AG20443 (cell line): Measurements from ENCODE around the gene PXDC1.
A peak's percentile ranks its signal among the peaks of the same experiment; 100 is the strongest.

Experiments used
- DNase-seq: peaks from one replicate; pipeline ENCODE4 v3.0.0; 2012; ENCODE audit warnings: low spot score, mixed read lengths

Gene PXDC1, protein sequence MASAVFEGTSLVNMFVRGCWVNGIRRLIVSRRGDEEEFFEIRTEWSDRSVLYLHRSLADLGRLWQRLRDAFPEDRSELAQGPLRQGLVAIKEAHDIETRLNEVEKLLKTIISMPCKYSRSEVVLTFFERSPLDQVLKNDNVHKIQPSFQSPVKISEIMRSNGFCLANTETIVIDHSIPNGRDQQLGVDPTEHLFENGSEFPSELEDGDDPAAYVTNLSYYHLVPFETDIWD

DNA sequence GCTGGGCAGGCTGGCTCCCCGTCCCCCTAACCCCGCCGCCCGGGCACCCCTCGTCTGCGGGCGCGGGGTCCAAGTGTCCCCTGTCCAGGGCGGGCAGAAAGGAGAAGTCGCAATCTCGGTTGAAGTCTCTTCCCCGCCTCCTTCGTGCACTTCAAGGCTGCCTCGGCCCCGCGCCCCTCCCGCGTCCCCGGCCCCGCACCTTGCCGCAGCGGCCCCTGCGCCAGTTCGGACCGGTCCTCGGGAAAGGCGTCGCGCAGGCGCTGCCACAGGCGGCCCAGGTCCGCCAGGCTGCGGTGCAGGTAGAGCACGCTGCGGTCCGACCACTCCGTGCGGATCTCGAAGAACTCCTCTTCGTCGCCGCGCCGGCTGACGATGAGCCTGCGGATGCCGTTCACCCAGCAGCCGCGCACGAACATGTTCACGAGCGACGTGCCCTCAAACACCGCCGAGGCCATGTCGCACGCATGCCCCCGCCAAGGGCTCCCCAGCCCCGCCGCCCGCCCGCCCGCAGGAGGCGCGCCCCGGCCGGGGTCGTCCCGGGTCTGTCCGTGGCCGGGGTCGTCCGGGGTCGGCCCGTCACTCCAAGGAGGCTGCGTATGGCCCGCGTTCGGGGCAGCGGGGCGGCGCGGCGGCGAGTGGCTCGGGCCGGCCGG, at the start of gene PXDC1:
PXDC1 (minus strand) TSS at position 637 of the 653 bp plus-strand sequence; CDS start at position 455, 182 bp downstream.
- DNase-seq = no peak

DNA sequence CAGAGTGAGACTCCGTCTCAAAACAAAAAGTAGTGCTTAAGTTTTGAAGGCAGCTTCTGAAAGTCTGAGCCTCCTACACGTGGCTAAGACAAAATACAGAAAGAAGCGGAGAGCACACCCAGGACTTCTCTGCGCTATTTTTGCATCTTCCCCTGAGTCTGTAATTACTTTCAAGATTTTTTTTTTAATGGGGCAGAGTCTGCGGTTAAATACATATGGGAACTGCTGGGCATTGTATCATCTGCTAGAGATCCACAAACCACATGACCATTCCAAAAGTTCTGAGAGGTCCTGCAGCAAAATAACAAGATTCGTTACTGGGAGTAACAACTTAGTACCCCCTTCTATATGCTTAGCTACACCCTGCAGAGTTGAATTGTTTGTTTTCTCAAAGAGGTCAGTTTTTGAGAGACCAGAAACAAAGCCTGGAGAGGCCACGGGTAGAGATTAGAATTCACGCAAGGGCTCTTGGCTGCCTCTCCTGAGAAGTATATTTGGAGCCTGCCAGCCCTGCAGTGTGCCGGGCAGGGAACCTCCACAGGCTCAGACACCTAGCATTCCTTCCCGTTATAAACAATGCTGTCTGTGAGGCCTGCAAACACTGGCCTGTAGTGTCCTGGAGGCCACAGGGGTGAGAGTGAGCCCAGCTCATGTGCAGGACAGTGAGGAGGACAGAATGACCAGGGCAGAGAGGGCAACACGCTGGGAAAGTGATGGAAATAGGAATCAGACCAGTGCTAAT, 49.5 kb upstream of the PXDC1 start:
- DNase-seq = no peak

DNA sequence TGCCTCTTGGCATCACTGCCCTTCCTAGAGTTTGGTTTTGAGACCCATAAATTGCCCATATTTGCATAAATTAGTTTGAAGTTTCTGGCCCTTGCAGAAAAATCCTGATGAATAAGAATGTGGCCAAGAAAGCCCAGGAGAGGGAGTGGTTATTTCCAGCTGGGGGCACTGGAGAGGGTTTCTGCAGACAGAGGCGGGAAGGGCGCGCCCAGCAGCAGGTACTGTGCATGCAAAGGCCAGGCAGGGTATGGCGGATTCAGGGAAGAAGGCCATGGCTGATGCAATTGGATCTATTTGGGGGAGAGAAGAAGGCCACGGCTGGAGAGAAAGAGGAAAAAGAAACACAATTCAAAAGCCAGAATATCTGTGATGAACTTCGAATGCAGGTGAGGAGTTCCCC, 48.2 kb upstream of the PXDC1 start:
- no peak for DNase-seq

DNA sequence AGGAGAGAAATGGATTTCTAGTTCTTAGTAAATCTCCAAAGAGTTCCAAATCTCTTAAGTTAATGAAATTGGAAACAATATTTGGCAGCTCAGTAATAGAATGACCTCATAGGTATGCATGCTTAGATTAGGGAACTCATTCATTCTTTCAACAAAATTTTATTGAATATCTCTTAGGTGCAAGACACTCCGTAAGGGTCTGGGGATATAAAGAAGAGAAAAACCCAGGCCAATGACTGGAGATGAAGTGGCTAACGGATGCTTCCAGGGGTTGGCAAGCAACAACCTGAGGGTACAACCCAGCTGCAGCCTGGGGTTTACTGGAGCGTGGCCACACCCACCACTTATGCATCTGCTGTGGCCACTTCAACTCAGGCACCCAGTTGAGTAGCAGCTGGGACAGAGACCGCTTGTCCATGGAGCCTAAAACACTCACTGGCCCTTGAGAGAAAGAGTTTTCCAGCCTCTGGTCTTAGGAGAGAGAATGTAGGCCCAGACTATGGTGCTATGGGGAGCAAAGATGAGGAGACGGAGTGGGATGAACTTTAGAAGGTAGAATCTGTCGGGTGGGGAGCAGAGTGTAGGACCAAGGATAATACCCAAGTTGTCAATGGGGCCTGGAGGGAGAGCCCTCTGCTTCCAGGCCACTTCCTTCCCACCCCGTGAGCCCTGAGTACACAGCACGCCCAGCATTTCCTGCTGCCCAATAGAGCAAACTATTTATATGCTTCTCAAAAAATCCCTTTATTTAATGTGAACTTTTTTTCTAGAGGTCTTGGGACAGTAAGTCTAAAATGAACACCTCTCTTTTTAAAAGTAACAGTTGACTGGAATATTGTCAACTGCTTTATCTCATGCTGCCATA, 46.8 kb upstream of the PXDC1 start:
- no peak for DNase-seq

DNA sequence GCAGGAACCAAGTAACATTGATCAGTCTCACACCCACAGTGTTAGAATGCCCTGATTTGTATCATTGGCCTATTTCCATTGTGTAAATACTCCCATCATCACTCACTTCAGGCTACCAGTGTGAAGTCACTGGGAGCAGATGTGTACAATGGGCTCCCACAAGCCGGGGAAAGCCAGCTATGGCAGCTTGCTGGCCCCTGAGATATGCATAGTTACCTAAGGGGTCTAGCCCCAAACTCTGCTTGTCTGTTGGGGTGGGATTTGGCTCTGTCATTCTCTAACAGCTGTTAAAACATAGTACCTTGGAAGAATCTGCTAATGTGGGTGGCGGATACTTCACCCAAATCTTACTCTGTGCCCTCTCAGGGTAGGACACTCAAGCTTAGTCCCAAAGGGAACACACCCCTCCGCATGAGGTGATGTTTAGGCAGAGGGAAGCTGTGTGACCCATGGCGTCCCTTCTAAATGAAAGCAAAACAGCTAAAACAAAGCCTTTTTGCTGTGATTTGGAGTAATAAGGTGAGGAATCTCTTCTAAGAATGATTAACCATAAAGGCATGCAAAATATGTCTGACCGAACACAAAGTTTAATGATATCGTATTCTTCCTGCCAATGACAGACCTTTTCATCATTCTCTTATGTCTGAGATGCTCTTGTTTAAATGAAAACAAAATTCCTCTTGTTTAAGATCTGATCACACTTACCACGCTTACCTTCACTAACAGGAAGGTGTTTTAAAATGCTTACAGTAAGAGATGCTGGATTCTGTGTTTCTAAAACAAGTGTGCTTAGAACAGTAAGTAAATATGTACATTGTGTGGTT, 45.9 kb upstream of the PXDC1 start:
- peak; percentile 74 for DNase-seq

DNA sequence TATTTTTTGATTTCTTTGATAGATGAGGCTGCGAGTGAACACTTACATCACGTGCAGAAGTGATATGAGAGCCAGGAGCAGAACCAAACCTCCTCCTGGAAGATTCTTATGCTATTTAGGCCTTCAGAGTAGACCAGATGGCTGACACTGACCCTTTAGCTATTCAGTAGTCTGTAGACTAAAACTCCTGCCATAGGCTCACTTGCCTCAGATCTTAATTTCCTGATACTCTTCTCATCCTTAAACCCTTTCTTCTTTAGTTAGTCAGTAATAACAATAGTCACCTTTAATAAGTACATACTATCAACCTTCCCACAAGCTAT, 45.2 kb upstream of the PXDC1 start:
- DNase-seq = no peak

DNA sequence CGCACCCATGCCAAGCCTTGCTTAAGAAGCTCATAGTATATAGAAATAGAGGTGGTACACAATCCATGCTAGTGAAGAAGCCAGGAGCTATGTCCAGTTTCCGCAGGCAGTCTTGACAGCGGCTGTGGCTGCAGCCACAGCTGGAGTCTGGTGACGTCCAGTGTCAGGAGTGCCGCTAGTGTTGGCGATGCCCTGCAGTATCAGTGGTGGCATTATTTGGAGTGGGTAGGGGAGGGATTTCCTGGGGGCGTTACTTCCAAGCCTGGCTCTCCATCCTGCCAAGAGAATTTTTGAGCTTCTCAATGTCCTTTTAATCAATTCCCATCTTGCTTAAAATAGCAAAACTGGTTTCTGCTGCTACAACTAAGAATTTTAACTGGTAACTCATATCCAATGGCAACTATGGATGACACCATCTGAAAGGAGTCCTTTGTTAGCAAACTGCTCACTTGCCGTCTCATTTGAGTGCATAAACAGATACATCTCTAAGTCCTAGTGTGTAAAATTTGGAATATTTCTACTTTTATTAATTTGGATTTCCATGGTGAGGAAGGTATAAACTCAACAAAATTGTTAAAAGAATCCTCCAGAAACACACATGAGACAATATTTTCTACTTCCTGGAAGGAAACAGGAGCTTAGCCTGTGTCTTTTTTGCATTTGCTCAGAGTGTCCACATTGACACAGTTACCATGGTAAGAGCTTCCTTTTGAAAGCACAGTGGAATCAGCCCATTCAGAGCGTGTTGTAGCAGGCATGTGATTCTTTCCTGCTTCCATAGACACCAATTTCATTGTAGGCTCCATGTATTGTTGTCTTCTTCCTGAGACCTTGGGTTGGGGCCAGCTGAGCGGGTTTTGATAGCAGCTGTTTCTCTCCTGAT, 44.6 kb upstream of the PXDC1 start:
- no peak for DNase-seq

DNA sequence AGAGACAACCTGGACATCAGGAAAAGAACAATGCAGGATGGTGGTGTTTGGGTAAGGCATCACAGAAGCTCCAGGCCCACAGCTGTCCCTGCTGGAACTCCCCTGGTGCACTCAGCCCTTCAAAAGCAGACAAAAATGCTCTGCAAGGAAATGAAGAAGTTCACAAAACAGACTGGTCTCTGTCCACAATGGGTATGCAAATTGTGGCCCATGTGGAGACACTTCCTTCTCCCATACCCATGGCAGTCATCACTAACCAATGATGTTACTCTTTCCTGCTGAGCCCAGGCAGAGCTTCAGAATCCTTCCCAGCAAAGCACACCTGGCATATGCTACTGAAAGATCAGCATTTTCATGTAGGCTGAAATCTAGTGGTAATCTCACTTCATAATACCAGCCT, 42.6 kb upstream of the PXDC1 start:
- no peak for DNase-seq

DNA sequence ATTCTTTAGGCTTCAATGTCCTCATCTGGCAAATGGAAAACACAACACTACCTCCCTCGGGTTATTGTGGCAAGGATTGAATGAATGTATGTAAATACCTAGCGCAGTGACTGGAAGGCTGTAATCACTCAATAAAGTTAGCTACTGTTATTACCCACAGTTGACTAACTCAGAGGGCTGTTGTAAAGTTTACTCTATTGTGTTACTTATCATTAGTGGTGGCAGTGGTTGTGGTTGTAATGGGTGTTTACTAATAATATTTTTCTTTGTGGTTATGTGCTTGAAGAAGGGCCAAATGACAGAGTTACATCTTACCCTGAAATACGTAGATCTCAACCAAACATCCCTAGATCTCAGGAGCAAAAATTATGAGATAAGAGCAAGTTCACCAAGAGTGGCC, 42.0 kb upstream of the PXDC1 start:
- DNase-seq = no peak

DNA sequence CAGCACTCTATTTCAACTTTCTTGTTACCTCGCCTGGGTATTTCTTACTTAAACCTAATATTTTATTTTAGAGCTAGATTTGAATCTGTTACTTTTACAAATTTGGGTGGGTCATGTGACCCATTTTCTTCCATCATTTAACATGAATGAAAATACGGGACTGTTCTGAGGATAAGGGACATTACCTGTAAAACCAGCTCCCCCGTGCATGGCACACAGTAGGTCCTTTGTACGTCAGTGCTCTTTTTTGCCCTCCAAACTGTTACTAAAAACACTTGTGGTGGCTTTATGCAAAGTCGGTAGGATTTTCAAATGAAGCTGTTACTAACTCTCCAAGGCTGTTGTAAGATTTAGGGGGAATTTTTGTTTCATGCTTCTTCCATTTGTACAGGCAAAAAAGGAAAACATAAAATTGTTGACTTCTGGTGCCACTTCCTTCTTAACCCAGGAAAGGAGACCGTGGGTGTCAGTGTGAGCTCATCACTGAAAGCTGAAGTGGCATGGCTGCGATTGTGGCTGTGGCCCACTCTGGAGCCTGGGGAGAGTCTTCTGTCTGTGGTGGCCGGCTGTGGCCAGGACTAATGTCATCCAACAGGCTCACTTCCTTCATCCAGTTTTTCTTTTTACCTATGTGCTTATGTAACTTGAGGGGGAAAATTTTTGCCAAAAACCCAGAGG, 40.2 kb upstream of the PXDC1 start:
- DNase-seq = no peak

DNA sequence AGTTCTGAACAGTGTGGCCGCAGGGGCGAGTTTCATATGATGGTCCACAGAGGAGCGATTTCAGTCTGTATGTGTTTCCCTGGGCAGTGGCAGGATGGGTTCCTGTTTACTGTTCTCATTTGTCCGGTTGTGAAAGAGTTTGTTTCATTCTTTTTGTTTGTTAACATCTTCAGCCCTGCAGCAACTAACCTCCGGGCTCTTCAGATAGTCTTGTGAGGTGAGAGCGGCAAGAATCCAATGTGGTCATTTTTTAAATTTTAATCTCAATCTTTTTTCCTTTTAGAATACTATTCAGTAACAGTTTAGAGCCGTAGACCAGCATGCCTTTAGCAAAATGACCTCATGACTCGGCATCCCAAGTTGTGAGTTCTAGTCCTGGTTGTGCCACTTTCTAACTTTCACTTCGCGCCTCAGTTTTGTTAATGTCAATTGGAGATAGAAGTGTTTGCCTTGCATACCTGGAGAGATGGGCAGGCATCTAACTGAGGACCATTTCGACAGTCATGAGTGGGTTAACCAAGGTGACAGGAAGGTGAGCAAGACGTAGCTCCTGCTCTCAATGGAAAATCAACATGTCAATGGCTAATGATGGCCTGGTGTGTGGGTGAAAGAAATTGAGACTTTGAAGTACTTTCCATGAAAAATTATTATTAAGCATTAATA, 38.5 kb upstream of the PXDC1 start:
- DNase-seq = no peak

DNA sequence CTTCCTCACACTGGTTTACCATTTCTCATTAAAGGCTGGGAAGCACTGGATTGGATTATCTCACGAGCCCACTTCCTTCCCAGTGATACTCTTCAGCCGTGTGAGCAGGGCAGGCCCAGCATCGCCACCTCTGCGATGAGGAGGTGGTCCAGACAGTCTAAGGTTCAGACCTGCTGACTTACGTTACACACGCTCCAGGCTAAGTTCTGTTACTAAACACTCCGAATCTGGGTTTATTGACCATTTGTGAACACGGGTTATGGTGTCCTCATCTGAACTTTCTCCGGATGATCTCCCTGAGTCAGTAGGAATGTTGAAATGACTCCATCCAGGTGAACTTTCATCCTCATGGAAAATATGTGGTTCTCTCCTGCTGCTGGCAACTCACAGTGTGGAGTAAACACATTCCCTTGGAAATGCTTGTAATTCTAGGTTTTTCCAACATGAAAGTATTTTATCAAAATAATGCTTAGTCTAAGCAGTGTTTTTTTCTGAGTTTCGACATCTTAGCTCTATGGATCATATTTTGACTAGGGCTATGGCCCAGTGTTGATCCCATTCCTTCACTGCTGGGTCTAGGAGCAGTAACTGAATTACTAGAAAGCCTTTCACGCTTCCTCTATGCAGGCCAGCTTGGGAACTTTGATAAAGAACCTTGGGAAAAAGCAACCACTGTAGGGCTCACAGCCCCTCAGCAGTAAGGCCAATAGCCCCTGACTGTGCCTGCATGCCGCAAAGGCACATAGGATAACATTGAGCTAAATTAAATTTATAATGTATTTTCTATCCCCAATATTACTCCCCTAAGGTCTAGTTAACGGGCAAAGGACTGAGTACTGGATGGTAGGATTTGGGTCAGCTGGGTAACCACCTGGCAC, 37.7 kb upstream of the PXDC1 start:
- no peak for DNase-seq

DNA sequence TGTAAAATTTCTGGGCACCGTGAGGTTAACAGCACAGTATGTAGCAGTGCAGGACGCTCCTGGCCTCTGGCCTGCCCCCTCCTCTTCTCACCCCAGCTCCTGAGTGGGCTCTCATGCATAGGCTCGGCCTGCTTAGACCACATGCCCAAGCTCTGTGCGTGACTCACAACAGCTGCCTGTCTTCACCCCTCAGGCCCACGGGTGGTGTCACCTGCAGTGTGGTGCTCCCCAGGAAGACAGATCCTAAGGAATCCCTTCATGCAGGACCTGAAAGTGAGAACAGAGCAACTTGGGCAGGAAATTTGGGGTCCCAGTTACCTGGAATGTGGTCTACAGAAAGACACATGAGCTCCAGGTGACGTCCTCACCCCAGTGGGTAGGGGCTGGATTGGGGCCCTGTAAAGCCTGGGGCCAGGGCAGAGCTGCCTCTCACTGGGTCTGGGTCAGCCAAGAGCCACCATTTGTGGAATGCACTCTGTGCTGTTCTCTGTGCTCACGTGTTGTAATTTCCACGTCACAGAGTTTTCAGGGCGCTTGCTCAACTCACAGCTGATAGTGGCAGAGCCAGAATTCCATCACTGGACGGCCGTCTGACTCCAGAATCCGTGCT, 37.0 kb upstream of the PXDC1 start:
- DNase-seq = no peak

DNA sequence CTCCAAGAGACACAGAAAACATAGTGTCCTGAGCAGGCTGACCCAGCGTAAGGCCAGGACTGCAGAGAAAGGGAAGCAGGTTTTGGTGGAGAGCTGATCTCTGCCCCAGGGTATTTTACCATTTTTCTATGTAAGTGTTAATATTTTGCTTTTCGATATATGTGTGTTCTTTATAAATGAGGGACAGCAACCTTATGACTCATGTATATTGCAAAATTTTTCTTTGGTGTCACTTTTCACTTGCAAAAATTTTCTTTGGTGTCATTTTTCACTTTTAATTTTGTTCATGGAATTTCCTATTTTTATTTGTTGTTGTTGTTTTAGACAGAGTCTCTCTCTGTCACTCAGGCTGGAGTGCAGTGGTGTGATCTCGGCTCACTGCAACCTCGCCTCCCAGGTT, 34.6 kb upstream of the PXDC1 start:
- peak; percentile 18 for DNase-seq

DNA sequence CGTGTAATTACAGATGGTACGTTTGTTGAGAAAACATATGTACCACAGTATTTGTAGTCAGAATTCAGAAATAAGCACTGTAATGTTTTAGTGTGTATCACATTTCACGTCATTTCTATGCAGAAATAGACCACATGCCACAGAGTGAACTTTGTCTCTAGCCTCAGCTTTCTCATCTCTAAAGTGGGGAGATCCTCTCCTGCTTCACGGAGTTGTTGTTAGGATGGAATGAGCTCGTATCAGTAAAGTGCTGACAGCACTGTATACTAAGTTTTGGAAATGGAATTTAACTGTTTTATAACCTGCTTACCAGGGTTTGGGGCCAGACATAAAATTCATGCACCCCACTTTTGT, 34.2 kb upstream of the PXDC1 start:
- no peak for DNase-seq

DNA sequence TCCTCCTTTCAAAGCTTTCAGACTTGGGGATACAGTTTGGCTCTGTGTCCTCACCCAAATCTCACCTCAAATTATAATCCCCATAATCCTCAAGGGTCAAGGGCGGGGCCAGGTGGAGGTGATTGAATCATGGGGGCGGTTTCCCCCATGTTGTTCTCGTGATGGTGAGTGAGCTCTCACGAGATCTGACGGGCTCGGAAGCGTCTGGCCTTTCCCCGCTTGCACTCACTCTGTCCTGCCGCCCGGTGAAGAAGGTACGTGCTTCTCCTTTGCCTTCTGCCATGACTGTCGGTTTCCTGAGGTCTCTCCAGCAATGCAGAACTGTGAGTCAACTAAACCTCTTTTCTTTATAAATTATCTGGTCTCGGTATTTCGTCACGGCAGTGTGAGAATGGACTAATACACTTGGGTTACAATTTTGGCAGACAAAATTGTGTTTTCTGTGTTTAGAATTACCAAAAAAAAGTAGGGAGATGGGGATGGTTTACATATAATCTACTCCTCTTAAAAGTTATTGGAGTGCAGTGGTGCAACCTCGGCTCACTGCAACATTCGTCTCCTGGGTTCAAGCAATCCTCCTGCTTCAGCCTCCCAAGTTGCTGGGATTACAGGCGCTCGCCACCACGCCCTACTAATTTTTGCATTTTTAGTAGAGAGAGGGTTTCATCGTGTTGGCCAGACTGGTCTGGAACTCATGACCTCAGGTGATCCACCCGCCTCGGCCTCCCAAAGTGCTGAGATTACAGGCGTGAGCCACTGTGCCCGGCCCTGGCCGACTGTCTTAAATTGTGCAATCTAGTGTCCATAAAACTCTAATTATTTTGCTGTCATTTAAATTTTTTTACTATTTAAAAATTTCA, 33.6 kb upstream of the PXDC1 start:
- DNase-seq = no peak

DNA sequence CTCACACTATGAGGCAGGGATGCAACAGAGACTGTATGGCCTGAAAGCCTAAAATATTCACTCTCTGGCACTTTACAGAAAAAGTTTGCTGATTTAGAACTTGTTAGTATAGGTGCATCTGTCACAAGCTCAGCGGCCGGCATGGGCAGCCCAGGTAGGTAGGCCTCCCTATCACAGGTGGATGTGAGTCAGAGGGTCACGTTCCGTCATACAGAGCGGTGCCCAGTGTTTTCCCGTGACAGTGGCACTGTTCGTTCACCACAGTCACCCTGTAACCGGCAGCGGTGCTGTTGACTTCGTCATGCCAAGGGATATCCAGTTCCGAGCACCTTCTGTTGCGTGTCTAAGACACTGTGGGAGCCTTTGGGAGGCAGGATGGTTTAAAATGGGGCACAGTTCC, 32.9 kb upstream of the PXDC1 start:
- DNase-seq = no peak
